KMS-11 (cell line): ENCODE measurements around the gene CHID1.

Experiments
- H2AFZ ChIP-seq: fragments of 200-600 bp; sonication (generic); 2 replicates; pipeline ENCODE4 v1.6.1; 2016; ENCODE audit warnings: antibody characterized with exemption, mixed run types, low read depth
- H3K27ac ChIP-seq: fragments of 200-600 bp; sonication (generic); 2 replicates; pipeline ENCODE4 v1.6.1; 2016; ENCODE audit warnings: mild to moderate bottlenecking, mixed run types
- H3K27me3 ChIP-seq: fragments of 200-600 bp; sonication (generic); 2 replicates; pipeline ENCODE4 v1.6.1; 2017; ENCODE audit warnings: mild to moderate bottlenecking, low read depth, mixed run types, moderate library complexity; ENCODE audit not compliant: insufficient read depth
- H3K36me3 ChIP-seq: fragments of 200-600 bp; sonication (generic); 2 replicates; pipeline ENCODE4 v1.6.1; 2017; ENCODE audit warnings: mild to moderate bottlenecking, mixed run types; ENCODE audit not compliant: insufficient read depth
- H3K4me1 ChIP-seq: fragments of 200-600 bp; sonication (generic); 2 replicates; pipeline ENCODE4 v1.6.1; 2016; ENCODE audit warnings: mild to moderate bottlenecking, low read depth, mixed run types; ENCODE audit not compliant: poor library complexity, severe bottlenecking
- H3K4me2 ChIP-seq: fragments of 200-600 bp; sonication (generic); 2 replicates; pipeline ENCODE4 v1.7.0; 2016; ENCODE audit warnings: mild to moderate bottlenecking, mixed run types
- H3K4me3 ChIP-seq: fragments of 200-600 bp; sonication (generic); IDR thresholded peaks from 2 replicates; pipeline ENCODE4 v1.6.1; 2017; ENCODE audit warnings: low read depth, low read length, mixed read lengths; ENCODE audit not compliant: insufficient read depth
- H3K79me2 ChIP-seq: fragments of 200-600 bp; sonication (generic); 2 replicates; pipeline ENCODE4 v1.6.1; 2016; ENCODE audit warnings: low read depth, mixed run types; ENCODE audit not compliant: insufficient read depth
- H3K9ac ChIP-seq: fragments of 200-600 bp; sonication (generic); 2 replicates; pipeline ENCODE4 v1.6.1; 2016; ENCODE audit warnings: mild to moderate bottlenecking, mixed run types
- H4K20me1 ChIP-seq: fragments of 200-600 bp; sonication (generic); 2 replicates; pipeline ENCODE4 v1.6.1; 2016; ENCODE audit warnings: mild to moderate bottlenecking, mixed run types; ENCODE audit not compliant: insufficient read depth
- CTCF ChIP-seq: fragments of 200-600 bp; sonication (generic); conservative IDR thresholded peaks from 2 replicates; pipeline ENCODE4 v1.6.1; 2017; ENCODE audit warnings: low read depth, mild to moderate bottlenecking, antibody characterized with exemption, low read length, moderate library complexity, mixed read lengths

The CHID1 gene

DNA sequence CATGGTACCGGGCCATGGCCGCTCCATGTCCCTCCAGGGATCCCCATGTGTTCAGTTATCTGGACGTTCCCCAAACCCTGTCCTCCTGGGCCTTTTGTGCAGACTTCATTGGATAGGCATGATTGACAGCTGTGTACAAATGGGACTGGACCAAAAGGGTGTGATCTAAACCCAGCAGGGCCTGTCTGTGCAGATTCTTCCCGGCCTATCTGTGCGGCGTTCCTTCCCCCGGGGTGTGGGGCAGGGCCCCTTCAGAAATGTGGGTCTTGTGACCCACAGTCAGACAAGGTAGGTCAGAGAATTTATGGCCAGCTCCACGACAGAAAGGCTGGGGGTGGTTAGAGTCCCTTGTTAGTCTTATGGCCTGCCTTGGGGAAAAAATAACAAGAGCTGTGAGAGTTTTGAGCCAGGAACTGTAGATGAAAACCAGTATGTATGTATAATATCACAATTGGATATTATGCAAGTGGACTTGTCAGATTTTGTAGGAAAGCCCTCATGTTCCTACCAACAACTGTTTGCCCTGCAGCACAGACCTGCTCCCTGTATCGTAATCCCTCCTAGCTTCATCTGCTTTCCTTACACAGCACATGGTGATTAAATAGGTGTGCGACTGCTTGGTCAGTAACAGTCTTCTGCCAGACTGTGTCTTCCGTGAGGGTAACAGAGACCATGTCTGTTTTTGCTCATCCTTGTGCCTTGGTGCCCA, 46.8 kb upstream of the CHID1 start:
- Histone ChIP-seq H3K4me2 (no peak overlapping the region), H3K4me3 (no peak overlapping the region), H3K27me3 (no peaks in the 10 kb centered on the region), H3K9ac (no peak overlapping the region), H3K36me3 (no peaks in the 10 kb centered on the region), H4K20me1 (no peaks in the 10 kb centered on the region), H2AFZ (no peak overlapping the region), H3K79me2 (peaks cover 20% of the 10 kb centered on the region; the same call in 1 of the 2 replicates), H3K4me1 (no peaks in the 10 kb centered on the region), H3K27ac (no peak overlapping the region)
- TF ChIP-seq CTCF, result no peak

- H4K20me1 ChIP-seq, result no peaks in the 10 kb centered on the region
- peaks cover 20% of the 10 kb centered on the region; the same call in 1 of the 2 replicates for H3K79me2 ChIP-seq
- no peak overlapping the region for H3K27ac ChIP-seq
- H3K36me3 ChIP-seq, result no peaks in the 10 kb centered on the region
- no peak overlapping the region for H3K4me3 ChIP-seq
- no peaks in the 10 kb centered on the region for H3K27me3 ChIP-seq
- no peaks in the 10 kb centered on the region for H3K4me1 ChIP-seq
- no peak overlapping the region for H2AFZ ChIP-seq
- TF ChIP-seq CTCF, result no peak
- no peak overlapping the region for H3K9ac ChIP-seq
- no peak overlapping the region for H3K4me2 ChIP-seq
These were observed 44.8 kb upstream of the CHID1 start for GRCh38 chr11:955154-956063.

GRCh38 chr11:954392-955153, 44.0 kb upstream of the CHID1 start:
- H3K4me2 ChIP-seq, result no peak overlapping the region
- H3K79me2 ChIP-seq, result peaks cover 20% of the 10 kb centered on the region; the same call in 1 of the 2 replicates
- no peak overlapping the region for H2AFZ ChIP-seq
- no peak for TF ChIP-seq CTCF
- H4K20me1 ChIP-seq, result no peaks in the 10 kb centered on the region
- no peak overlapping the region for H3K9ac ChIP-seq
- no peaks in the 10 kb centered on the region for H3K4me1 ChIP-seq
- H3K4me3 ChIP-seq, result no peak overlapping the region
- H3K27me3 ChIP-seq, result no peaks in the 10 kb centered on the region
- no peaks in the 10 kb centered on the region for H3K36me3 ChIP-seq
- no peak overlapping the region for H3K27ac ChIP-seq

DNA sequence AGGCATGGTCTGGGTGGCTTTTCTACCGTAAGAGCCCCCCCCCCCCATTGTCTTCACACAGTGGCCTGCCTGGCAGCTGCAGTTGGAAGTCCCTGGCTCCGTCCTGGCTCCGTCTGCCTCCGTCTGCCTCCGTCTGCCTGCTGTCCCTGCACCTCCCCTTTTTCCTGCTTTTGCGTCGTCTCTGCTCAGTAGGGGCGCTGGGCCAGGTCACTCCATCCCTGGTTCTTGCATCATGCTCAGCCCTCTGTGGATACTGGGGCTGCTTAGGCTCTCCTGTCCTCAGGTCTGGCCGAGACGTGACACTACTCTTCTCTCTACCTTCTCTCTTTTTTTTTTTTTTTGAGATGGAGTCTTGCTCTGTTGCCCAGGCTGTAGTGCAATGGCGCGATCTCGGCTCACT, 42.9 kb upstream of the CHID1 start:
- no peak overlapping the region for H3K4me3 ChIP-seq
- H3K79me2 ChIP-seq, result peaks cover 20% of the 10 kb centered on the region; the same call in 1 of the 2 replicates
- H3K4me1 ChIP-seq, result no peaks in the 10 kb centered on the region
- H3K27me3 ChIP-seq, result no peaks in the 10 kb centered on the region
- no peak overlapping the region for H3K4me2 ChIP-seq
- H3K9ac ChIP-seq, result no peak overlapping the region
- no peak overlapping the region for H3K27ac ChIP-seq
- H4K20me1 ChIP-seq, result no peaks in the 10 kb centered on the region
- H2AFZ ChIP-seq, result no peak overlapping the region
- no peak for TF ChIP-seq CTCF
- no peaks in the 10 kb centered on the region for H3K36me3 ChIP-seq
